Suprapubic skin (tissue), 3 donors: ENCODE results near the gene MT1E.

ENCODE experiments used
- CTCF ChIP-seq, 2 donors: fragments of 200-600 bp in 1 of 2; fragments of 450-650 bp in 1 of 2; sonication (generic) in 1 of 2; IDR thresholded peaks; one replicate each; pipeline ENCODE4 v1.5.1; 2016 to 2019; ENCODE audit warnings: antibody characterized with exemption in 2 of 2, mild to moderate bottlenecking in 1 of 2, moderate library complexity in 1 of 2
- EP300 ChIP-seq: sonication (generic); formaldehyde crosslinking; IDR thresholded peaks from one replicate; pipeline ENCODE4 v1.6.1; 2017; ENCODE audit warnings: antibody characterized with exemption
- POLR2A ChIP-seq, 2 donors: fragments of 450-650 bp; IDR thresholded peaks; one replicate each; pipeline ENCODE4 v1.6.1; 2017; ENCODE audit warnings: antibody characterized with exemption in 2 of 2, mild to moderate bottlenecking in 2 of 2, moderate library complexity in 2 of 2

- TF ChIP-seq POLR2A (IDR thresholded peaks at IDR 0.05) = no peak
- TF ChIP-seq CTCF (IDR thresholded peaks at IDR 0.05) = no peak
- no peak for TF ChIP-seq EP300
Measured at GRCh38 chr16:56618138-56618537, 7.4 kb upstream of the MT1E start.
